SK-N-SH (cell line): ENCODE measurements around the gene P3R3URF. TPM values are rescaled to one million over a fixed set of nuclear protein-coding genes. Genes with fewer than 3 reads are reported as not detected.
A peak's percentile ranks its signal among the peaks of the same experiment; 100 is the strongest.

Experiments used
- CTCF ChIA-PET: fragments of 300-600, 350-600 bp; formaldehyde crosslinking; extraction: SDS; loops from one replicate; lab custom pipeline; 2021; lab: Yijun Ruan, JAX
- POLR2A ChIA-PET: fragments of 350-600 bp; sonication (Branson Sonifier 250); formaldehyde crosslinking; extraction: SDS; loops from one replicate; lab custom pipeline; 2020; ENCODE audit warnings: antibody characterized with exemption, inconsistent platforms; lab: Yijun Ruan, JAX
- DNase-seq: peaks from one replicate; pipeline ENCODE4 v3.0.0; 2012
- H2AFZ ChIP-seq: fragments of 200-600 bp; sonication (generic); 2 replicates; pipeline ENCODE4 v1.8.1; 2016; ENCODE audit warnings: antibody characterized with exemption, mild to moderate bottlenecking, low read depth
- H3F3A ChIP-seq: fragments of 200-600 bp; sonication (generic); replicated peaks from 2 replicates; pipeline ENCODE3; 2016; ENCODE audit warnings: antibody characterized with exemption, mild to moderate bottlenecking; ENCODE audit not compliant: insufficient read depth
- H3K27ac ChIP-seq, 2 experiments: fragments of 200-500 bp in 1 of 2; fragments of 200-600 bp in 1 of 2; sonication (Bioruptor generic) in 1 of 2; sonication (generic), shearing (Covaris generic) in 1 of 2; 2 replicates each; pipeline versions ENCODE4 v1.5.1 to v1.6.1; 2014 to 2016; ENCODE audit warnings: low read depth in 2 of 2, inconsistent platforms in 1 of 2, low read length in 1 of 2, mild to moderate bottlenecking in 1 of 2, mixed read lengths in 1 of 2
- H3K27me3 ChIP-seq: fragments of 200-600 bp; sonication (generic), shearing (Covaris generic); 2 replicates; pipeline ENCODE4 v1.6.1; 2016; ENCODE audit warnings: mixed run types; ENCODE audit not compliant: insufficient read depth
- H3K36me3 ChIP-seq, 2 experiments: fragments of 200-500 bp in 1 of 2; fragments of 200-600 bp in 1 of 2; sonication (Bioruptor generic) in 1 of 2; sonication (generic) in 1 of 2; replicated peaks in 1 of 2; 2 replicates each; pipeline versions ENCODE3 to v1.5.1; 2014 to 2016; ENCODE audit warnings: low read length in 1 of 2, mild to moderate bottlenecking in 1 of 2; ENCODE audit not compliant: insufficient read depth in 2 of 2, control insufficient read depth in 1 of 2
- H3K4me1 ChIP-seq, 2 experiments: fragments of 200-500 bp in 1 of 2; fragments of 200-600 bp in 1 of 2; sonication (Bioruptor generic) in 1 of 2; sonication (generic), shearing (Covaris generic) in 1 of 2; 2 replicates each; pipeline versions ENCODE4 v1.5.1 to v1.6.1; 2014 to 2016; ENCODE audit warnings: low read depth in 1 of 2, low read length in 1 of 2, mixed run types in 1 of 2; ENCODE audit not compliant: insufficient read depth in 2 of 2, control insufficient read depth in 1 of 2
- H3K4me2 ChIP-seq: fragments of 200-600 bp; sonication (generic), shearing (Covaris generic); 2 replicates; pipeline ENCODE4 v1.6.1; 2017; ENCODE audit warnings: mixed run types
- H3K4me3 ChIP-seq, 2 experiments: fragments of 200-500 bp in 1 of 2; fragments of 200-600 bp in 1 of 2; sonication (Bioruptor generic) in 1 of 2; sonication (generic), shearing (Covaris generic) in 1 of 2; 2 replicates each; pipeline versions ENCODE4 v1.5.1 to v1.8.1; 2014 to 2016; ENCODE audit warnings: low read depth in 2 of 2, inconsistent platforms in 1 of 2, low read length in 1 of 2, mild to moderate bottlenecking in 1 of 2, mixed read lengths in 1 of 2, moderate library complexity in 1 of 2
- H3K79me2 ChIP-seq: fragments of 200-600 bp; sonication (generic); 2 replicates; pipeline ENCODE4 v1.8.1; 2017; ENCODE audit warnings: mild to moderate bottlenecking; ENCODE audit not compliant: insufficient read depth
- H3K9ac ChIP-seq: fragments of 200-600 bp; sonication (generic); 2 replicates; pipeline ENCODE4 v1.6.1; 2017; ENCODE audit warnings: mixed run types
- H3K9me2 ChIP-seq: fragments of 200-600 bp; sonication (generic); 2 replicates; pipeline ENCODE4 v1.6.1; 2017; ENCODE audit warnings: mixed run types
- H3K9me3 ChIP-seq: fragments of 200-600 bp; sonication (generic); 2 replicates; pipeline ENCODE4 v1.6.1; 2017; ENCODE audit warnings: mixed run types, mild to moderate bottlenecking, moderate library complexity
- H4K20me1 ChIP-seq: fragments of 200-600 bp; sonication (generic); 2 replicates; pipeline ENCODE4 v1.6.1; 2017; ENCODE audit warnings: mild to moderate bottlenecking, mixed run types; ENCODE audit not compliant: insufficient read depth
- EP300 ChIP-seq, 2 experiments: IDR thresholded peaks; 2 replicates each; pipeline versions ENCODE4 v1.4.0 to v1.6.1; 2012; ENCODE audit warnings: borderline replicate concordance in 1 of 2, low read depth in 1 of 2, low read length in 1 of 2
- EZH2phosphoT487 ChIP-seq: fragments of 200-600 bp; sonication (generic); IDR thresholded peaks from 2 replicates; pipeline ENCODE4 v1.6.1; 2017; ENCODE audit warnings: low read depth, mixed run types, mild to moderate bottlenecking, antibody characterized with exemption, moderate library complexity, borderline replicate concordance
- FOSL2 ChIP-seq: IDR thresholded peaks from 2 replicates; pipeline ENCODE4 v1.4.0; 2012; ENCODE audit warnings: low read depth, mild to moderate bottlenecking, moderate library complexity, borderline replicate concordance
- FOXJ3 ChIP-seq: sonication (generic); formaldehyde crosslinking; IDR thresholded peaks from 2 replicates; pipeline ENCODE4 v1.5.1; 2020; ENCODE audit warnings: mild to moderate bottlenecking, missing genetic modification reagents
- GABPA ChIP-seq: IDR thresholded peaks from 2 replicates; pipeline ENCODE4 v1.4.0; 2012; ENCODE audit warnings: low read depth, mild to moderate bottlenecking
- GATA2 ChIP-seq: sonication (generic); formaldehyde crosslinking; IDR thresholded peaks from 2 replicates; pipeline ENCODE4 v1.5.0; 2020; ENCODE audit warnings: mild to moderate bottlenecking, missing genetic modification reagents
- MXI1 ChIP-seq: IDR thresholded peaks from 2 replicates; pipeline ENCODE4 v1.6.1; 2012; ENCODE audit warnings: mild to moderate bottlenecking, low read depth, low read length, improper control_type of control experiment
- NRF1 ChIP-seq: IDR thresholded peaks from 2 replicates; pipeline ENCODE4 v1.6.1; 2012; ENCODE audit warnings: low read depth, mild to moderate bottlenecking, low read length
- RCOR1 ChIP-seq: fragments of 150-350 bp; IDR thresholded peaks from 2 replicates; pipeline ENCODE4 v1.6.1; 2017; ENCODE audit warnings: antibody characterized with exemption, low read length
- RFX5 ChIP-seq: IDR thresholded peaks from 2 replicates; pipeline ENCODE4 v1.6.1; 2012; ENCODE audit warnings: mild to moderate bottlenecking, improper control_type of control experiment, low read length
- RXRA ChIP-seq: IDR thresholded peaks from 2 replicates; pipeline ENCODE4 v1.4.0; 2012; ENCODE audit warnings: low read depth, mild to moderate bottlenecking, borderline replicate concordance
- SMC3 ChIP-seq: IDR thresholded peaks from 2 replicates; pipeline ENCODE4 v1.6.1; 2012; ENCODE audit warnings: low read depth, low read length, improper control_type of control experiment
- TAF1 ChIP-seq: IDR thresholded peaks from 2 replicates; pipeline ENCODE4 v1.6.1; 2012; ENCODE audit warnings: low read depth, mild to moderate bottlenecking, low read length, moderate library complexity, borderline replicate concordance
- TCF12 ChIP-seq: IDR thresholded peaks from 2 replicates; pipeline ENCODE4 v1.4.0; 2012
- TEAD4 ChIP-seq: IDR thresholded peaks from 2 replicates; pipeline ENCODE4 v1.4.0; 2012; ENCODE audit warnings: mild to moderate bottlenecking, borderline replicate concordance; ENCODE audit not compliant: insufficient read depth
- WGBS: methylation state at CpG from one replicate; pipeline ENCODE4 v1.1.6; 2017; ENCODE audit warnings: low lambda C conversion rate; 5-methylcytosine and 5-hydroxymethylcytosine counted together
- polyA plus RNA-seq, 3 experiments: library from polyadenylated mRNA; depleted of rRNA; stranded (reverse); fragments of >200 nt; gene quantifications; 2 replicates each; pipeline ENCODE4 v1.2.3, GENCODE V29; 2012
- TF ChIP-seq, protein P1 (sequence below): IDR thresholded peaks from 2 replicates; pipeline ENCODE4 v1.6.1; 2012; ENCODE audit warnings: mild to moderate bottlenecking, low read depth, low read length, moderate library complexity
- TF ChIP-seq, protein P2 (sequence below): IDR thresholded peaks from 2 replicates; pipeline ENCODE4 v1.4.0; 2012; ENCODE audit warnings: low read depth, borderline replicate concordance
- TF ChIP-seq, protein P3 (sequence below): IDR thresholded peaks from 2 replicates; pipeline ENCODE4 v1.4.0; 2012; ENCODE audit warnings: low read depth
- TF ChIP-seq, protein P4 (sequence below): fragments of 200-600 bp; sonication (generic); IDR thresholded peaks from 2 replicates; pipeline ENCODE4 v1.6.1; 2017; ENCODE audit warnings: antibody characterized with exemption, mild to moderate bottlenecking, moderate library complexity

The P3R3URF gene
- polyA plus RNA-seq, 1 of the 3 experiments (the other 2 are of a cell fraction), result not detected

DNA sequence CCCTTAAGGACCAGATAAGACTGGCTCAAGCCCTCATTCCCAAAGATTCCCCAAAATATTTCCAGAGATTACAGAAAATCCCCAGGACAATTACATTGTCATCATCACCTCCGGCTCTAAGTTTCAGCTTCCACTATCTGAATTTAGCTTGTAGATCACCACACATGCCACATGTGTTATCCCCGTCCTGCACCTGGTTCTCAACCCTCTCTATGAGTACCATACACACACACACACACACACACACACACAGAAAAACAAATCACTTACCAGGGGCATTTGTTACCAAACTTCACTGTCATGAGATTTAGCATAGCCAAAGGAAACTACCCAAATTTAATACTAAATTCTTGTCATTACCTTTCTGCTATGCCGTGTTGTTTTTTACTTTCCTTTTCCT lies 16.8 kb downstream of the P3R3URF start:
- H3K9me2 ChIP-seq, result no peaks in the 10 kb centered on the region

DNA sequence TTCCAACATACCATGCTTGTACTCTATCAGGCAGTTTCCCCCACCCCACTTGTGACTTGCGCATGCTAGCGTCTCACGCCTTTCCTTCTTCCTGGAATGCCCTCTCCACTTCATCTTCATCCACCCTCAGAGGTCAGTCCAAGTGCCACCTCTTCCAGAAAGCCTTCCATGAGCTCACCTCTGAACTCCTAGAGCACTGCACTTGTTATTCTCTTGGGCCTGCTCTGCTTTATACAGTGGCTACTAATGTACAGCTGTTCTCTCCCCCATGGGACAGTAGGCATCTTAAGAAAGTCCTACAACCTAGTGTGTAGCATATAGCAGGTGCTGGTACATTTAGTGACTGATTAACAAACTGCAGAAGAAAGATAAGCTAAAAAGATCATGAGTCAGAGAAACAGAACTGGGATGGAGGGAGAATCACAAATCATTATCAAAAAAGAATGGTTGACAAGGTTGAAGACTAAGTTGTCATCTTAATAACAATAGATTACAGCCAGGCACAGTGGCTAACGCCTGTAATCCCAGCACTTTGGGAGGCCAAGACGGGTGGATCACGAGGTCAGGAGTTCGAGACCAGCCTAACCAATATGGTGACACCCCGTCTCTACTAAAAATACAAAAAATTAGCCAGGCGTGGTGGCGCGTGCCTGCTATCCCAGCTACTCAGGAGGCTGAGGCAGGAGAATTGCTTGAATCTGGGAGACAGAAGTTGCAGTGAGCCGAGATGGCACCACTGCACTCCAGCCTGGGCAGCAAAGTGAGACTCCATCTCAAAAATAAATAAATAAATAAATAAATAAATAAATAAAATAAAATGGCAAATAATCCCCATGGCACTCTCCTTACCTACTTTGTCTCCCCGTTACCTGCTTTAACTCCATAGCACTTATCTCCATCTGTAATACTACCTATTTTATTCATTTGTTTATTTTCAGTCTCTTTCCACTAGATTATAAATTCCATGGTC lies 17.7 kb downstream of the P3R3URF start:
- no peaks in the 10 kb centered on the region for H4K20me1 ChIP-seq
- POLR2A ChIA-PET, result no interaction called here
- H3K36me3 ChIP-seq, result no peaks in the 10 kb centered on the region
- H3K4me2 ChIP-seq, result no peak overlapping the region
- no peaks in the 10 kb centered on the region for H3K27me3 ChIP-seq
- no peaks in the 10 kb centered on the region for H3K4me1 ChIP-seq
- H3K4me3 ChIP-seq, result no peak overlapping the region
- CTCF ChIA-PET, result interaction anchor here (1.6 kb wide), 1 partner anchor 21 kb away, joined by 6 read pairs; no protein-coding TSS in a partner anchor
- no peaks in the 10 kb centered on the region for H3K79me2 ChIP-seq
- H3F3A ChIP-seq, result no peaks in the 10 kb centered on the region
- no peak overlapping the region for H3K27ac ChIP-seq
- H3K9me3 ChIP-seq, result no peaks in the 10 kb centered on the region
- no peak overlapping the region for H2AFZ ChIP-seq
- DNase-seq, result no peak
- H3K9me2 ChIP-seq, result no peaks in the 10 kb centered on the region
- 88% methylated on average over 13 of the region's 13 CpGs for WGBS
- H3K9ac ChIP-seq, result no peak overlapping the region
- no peak for TF ChIP-seq RFX5
- TF ChIP-seq EZH2phosphoT487, result no peak
- no peak for TF ChIP-seq RXRA
- TF ChIP-seq, protein P1, sequence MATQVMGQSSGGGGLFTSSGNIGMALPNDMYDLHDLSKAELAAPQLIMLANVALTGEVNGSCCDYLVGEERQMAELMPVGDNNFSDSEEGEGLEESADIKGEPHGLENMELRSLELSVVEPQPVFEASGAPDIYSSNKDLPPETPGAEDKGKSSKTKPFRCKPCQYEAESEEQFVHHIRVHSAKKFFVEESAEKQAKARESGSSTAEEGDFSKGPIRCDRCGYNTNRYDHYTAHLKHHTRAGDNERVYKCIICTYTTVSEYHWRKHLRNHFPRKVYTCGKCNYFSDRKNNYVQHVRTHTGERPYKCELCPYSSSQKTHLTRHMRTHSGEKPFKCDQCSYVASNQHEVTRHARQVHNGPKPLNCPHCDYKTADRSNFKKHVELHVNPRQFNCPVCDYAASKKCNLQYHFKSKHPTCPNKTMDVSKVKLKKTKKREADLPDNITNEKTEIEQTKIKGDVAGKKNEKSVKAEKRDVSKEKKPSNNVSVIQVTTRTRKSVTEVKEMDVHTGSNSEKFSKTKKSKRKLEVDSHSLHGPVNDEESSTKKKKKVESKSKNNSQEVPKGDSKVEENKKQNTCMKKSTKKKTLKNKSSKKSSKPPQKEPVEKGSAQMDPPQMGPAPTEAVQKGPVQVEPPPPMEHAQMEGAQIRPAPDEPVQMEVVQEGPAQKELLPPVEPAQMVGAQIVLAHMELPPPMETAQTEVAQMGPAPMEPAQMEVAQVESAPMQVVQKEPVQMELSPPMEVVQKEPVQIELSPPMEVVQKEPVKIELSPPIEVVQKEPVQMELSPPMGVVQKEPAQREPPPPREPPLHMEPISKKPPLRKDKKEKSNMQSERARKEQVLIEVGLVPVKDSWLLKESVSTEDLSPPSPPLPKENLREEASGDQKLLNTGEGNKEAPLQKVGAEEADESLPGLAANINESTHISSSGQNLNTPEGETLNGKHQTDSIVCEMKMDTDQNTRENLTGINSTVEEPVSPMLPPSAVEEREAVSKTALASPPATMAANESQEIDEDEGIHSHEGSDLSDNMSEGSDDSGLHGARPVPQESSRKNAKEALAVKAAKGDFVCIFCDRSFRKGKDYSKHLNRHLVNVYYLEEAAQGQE, result no peak
- no peak for TF ChIP-seq TEAD4
- no peak for TF ChIP-seq FOXJ3
- no peak for TF ChIP-seq MXI1
- TF ChIP-seq GATA2 (CRISPR knock-in tag), result no peak
- TF ChIP-seq, protein P2, sequence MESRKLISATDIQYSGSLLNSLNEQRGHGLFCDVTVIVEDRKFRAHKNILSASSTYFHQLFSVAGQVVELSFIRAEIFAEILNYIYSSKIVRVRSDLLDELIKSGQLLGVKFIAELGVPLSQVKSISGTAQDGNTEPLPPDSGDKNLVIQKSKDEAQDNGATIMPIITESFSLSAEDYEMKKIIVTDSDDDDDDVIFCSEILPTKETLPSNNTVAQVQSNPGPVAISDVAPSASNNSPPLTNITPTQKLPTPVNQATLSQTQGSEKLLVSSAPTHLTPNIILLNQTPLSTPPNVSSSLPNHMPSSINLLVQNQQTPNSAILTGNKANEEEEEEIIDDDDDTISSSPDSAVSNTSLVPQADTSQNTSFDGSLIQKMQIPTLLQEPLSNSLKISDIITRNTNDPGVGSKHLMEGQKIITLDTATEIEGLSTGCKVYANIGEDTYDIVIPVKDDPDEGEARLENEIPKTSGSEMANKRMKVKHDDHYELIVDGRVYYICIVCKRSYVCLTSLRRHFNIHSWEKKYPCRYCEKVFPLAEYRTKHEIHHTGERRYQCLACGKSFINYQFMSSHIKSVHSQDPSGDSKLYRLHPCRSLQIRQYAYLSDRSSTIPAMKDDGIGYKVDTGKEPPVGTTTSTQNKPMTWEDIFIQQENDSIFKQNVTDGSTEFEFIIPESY, result no peak
- no peak for TF ChIP-seq TCF12
- TF ChIP-seq SMC3, result no peak
- no peak for TF ChIP-seq NRF1
- TF ChIP-seq, protein P3, sequence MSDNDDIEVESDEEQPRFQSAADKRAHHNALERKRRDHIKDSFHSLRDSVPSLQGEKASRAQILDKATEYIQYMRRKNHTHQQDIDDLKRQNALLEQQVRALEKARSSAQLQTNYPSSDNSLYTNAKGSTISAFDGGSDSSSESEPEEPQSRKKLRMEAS, result no peak
- TF ChIP-seq, protein P4, sequence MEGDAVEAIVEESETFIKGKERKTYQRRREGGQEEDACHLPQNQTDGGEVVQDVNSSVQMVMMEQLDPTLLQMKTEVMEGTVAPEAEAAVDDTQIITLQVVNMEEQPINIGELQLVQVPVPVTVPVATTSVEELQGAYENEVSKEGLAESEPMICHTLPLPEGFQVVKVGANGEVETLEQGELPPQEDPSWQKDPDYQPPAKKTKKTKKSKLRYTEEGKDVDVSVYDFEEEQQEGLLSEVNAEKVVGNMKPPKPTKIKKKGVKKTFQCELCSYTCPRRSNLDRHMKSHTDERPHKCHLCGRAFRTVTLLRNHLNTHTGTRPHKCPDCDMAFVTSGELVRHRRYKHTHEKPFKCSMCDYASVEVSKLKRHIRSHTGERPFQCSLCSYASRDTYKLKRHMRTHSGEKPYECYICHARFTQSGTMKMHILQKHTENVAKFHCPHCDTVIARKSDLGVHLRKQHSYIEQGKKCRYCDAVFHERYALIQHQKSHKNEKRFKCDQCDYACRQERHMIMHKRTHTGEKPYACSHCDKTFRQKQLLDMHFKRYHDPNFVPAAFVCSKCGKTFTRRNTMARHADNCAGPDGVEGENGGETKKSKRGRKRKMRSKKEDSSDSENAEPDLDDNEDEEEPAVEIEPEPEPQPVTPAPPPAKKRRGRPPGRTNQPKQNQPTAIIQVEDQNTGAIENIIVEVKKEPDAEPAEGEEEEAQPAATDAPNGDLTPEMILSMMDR, result no peak
- no peak for TF ChIP-seq RCOR1
- no peak for TF ChIP-seq GABPA
- no peak for TF ChIP-seq FOSL2
- no peak for TF ChIP-seq TAF1

More for the DNA sequence above, 16.8 kb downstream of the P3R3URF start:
- no peaks in the 10 kb centered on the region for H3K79me2 ChIP-seq
- H3F3A ChIP-seq, result no peaks in the 10 kb centered on the region
- 0 out of 2 replicates have a peak overlapping the region, but pooled peaks have one; percentile 35 for H2AFZ ChIP-seq
- DNase-seq, result no peak
- H3K36me3 ChIP-seq, result no peaks in the 10 kb centered on the region
- 56% methylated on average over 3 of the region's 3 CpGs for WGBS
- no peak overlapping the region for H3K9ac ChIP-seq
- H3K27ac ChIP-seq, result no peak overlapping the region
- H3K4me1 ChIP-seq, result no peaks in the 10 kb centered on the region
- H3K9me3 ChIP-seq, result no peaks in the 10 kb centered on the region
- ChIA-PET CTCF (no interaction called here), POLR2A (no interaction called here)
- H3K27me3 ChIP-seq, result no peaks in the 10 kb centered on the region
- H3K4me3 ChIP-seq, result no peak overlapping the region
- no peak for TF ChIP-seq EP300 (IDR thresholded peaks at IDR 0.05; ENCODE audit: borderline replicate concordance in 1 of 2, low read depth in 1 of 2, low read length in 1 of 2)
- H3K4me2 ChIP-seq, result no peak overlapping the region
- no peaks in the 10 kb centered on the region for H4K20me1 ChIP-seq
